ENCODE results near the gene PRKCD. TPM values are rescaled to one million over a fixed set of nuclear protein-coding genes. Genes with fewer than 3 reads are reported as not detected.

Gene PRKCD
- total RNA-seq, 2 experiments from 2014 or later: 22.0 to 26.5 TPM

DNA sequence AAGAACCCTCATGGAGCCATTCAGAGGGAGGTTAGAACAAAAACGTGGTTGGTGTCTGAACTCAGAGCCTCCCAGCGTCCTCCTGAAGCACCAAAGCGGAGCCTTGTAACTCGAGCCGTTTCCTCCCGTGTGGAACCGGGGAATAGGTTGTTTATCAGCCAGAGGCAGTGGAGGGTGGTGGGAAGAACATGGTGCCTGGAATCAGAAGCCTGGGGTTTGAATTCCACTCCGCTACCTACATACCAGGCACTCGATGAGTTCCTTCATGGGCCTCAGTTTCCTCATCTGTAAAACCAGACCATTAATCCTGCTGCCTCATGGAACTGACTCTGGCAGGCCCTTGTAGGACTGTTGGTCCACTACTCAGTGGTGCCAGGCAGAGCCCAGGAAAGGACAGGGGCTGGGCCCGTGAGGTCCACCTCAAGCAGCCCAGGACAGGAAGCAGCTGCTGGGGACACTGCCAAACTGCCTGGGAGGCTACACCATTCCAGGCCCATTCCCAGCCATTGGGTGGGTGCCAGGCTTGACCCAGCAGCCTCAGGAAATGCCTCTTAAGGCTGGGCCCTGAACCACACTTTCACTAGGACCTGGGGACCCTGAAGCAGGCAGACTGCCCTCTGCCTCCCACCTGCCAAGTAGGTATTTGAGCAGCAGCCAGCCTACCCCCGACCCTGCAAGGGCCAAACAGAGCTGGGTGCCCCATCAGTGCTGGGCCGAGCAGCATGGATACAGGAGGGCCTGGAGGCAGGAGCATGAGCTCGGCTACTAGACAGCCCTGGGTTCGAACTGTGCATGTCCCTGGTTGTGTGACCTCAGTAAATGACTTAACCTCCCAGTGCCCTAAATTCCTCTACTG lies 33.4 kb downstream of the PRKCD start:
- Mint-ChIP-seq H3K4me1 (peaks cover 6% of the 10 kb centered on the region), H3K27me3 (no peaks in the 10 kb centered on the region), H3K36me3 (ENCODE audit: low read depth) (peaks cover 5% of the 10 kb centered on the region), H3K4me3 (no peak overlapping the region), H3K27ac (no peak overlapping the region), H3K9me3 (ENCODE audit: low read depth) (no peaks in the 10 kb centered on the region)
- ChIA-PET POLR2A (interaction anchor here (0.8 kb wide), 1 partner anchor 61 kb away, joined by 3 read pairs; no protein-coding TSS in a partner anchor), CTCF (interaction anchor here (0.7 to 3.4 kb wide), 17 partner anchors 9 to 163 kb away, joined by 3 to 69 read pairs (median 4); partner anchors contain the start of gene PRKCD)
- no peak for DNase-seq
- intact Hi-C loops (cut with DNase I, micrococcal nuclease): loop anchor here (5.0 to 10.0 kb wide), 3 partner anchors 32 to 452 kb away; partner anchors contain the start of gene PRKCD (in 1 of the 2)
- no peak for ATAC-seq

DNA sequence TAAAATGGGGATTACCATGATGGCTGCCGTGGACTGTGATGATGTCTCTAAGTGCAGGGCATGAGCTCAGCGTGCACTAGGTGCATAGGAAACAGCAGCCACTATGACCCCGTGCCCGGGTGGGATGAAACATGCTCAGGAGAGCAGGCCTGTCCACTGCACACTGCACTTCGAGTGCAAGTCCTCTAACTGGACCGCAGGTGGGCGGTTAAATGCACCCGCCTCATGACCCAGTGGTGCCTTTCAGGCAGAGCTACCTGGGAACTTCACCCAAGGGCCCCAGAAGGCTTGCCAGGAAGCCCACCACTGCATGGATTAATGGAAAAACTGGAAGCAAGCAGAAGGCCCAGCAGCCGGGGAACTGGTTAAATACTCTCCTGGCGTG lies 34.0 kb downstream of the PRKCD start:
- no peak overlapping the region for H3K4me3 Mint-ChIP-seq
- no peak overlapping the region for H3K27ac Mint-ChIP-seq
- no peaks in the 10 kb centered on the region for H3K9me3 Mint-ChIP-seq (ENCODE audit: low read depth)
- peaks cover 6% of the 10 kb centered on the region for H3K4me1 Mint-ChIP-seq
- intact Hi-C loops (cut with DNase I, micrococcal nuclease): loop anchor here (5.0 to 10.0 kb wide), 3 partner anchors 33 to 453 kb away; partner anchors contain the start of gene PRKCD (in 1 of the 2)
- ChIA-PET POLR2A (interaction anchor here (0.8 kb wide), 1 partner anchor 61 kb away, joined by 3 read pairs; no protein-coding TSS in a partner anchor), CTCF (interaction anchor here (0.7 to 3.4 kb wide), 21 partner anchors 9 to 162 kb away, joined by 3 to 69 read pairs (median 4); partner anchors contain the start of gene PRKCD)
- ATAC-seq: no peak
- DNase-seq: no peak
- H3K27me3 Mint-ChIP-seq: no peaks in the 10 kb centered on the region
- H3K36me3 Mint-ChIP-seq (ENCODE audit: low read depth): peaks cover 3% of the 10 kb centered on the region

DNA sequence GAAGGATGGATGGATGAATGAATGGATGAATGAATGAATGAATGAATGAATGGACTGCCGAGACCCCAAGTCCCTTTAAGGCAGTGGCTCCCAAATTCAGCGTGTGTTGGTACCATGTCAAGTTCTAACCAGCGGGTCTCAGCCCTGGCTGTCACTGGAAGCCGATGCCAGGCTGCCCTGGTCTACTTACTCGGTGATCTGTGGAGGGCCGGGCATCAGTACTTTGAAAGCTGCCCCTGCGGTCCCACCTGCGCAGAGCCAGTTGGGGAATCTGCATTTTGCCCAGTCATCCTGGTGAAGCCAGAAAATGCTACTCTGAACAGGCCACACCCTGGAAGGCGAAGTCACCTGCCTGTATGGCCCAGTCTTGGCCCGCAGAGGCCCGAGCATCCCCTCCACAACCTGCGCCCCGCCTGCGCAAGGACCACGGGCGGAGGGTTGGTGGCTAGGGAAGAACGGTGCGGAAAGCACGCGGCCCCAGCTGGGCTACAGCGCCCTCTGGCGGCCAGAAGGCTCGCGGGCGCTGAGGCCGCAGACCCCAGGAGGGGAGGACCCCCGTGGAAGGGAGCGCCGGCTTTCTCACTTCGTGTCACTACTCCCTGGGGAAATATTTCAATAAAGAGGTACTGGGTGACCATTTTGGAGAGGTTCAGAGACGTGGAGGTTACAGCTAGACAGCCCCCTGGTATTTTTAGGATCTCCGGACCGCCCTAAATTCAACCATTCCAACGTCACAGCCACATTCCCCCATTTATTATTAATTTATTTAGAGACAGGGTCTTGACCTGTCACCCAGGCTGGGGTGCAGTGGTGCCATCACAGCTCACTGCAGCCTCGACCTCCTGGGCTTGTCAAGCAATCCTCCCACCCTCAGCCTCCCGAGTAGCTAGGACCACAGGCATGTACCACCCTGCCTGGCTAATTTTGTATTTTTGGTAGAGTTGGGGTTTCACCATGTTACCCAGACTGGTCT lies 34.9 kb downstream of the PRKCD start:
- no peaks in the 10 kb centered on the region for H3K27me3 Mint-ChIP-seq
- CTCF ChIA-PET: interaction anchor here (0.6 to 3.4 kb wide), 43 partner anchors 8 to 1088 kb away, joined by 3 to 69 read pairs (median 4); partner anchors contain the start of genes PRKCD and TKT
- peaks cover 6% of the 10 kb centered on the region for H3K4me1 Mint-ChIP-seq
- ATAC-seq (peak; percentile 72), DNase-seq (peak; percentile 76)
- intact Hi-C loops (cut with DNase I, micrococcal nuclease): loop anchor here (1.0 to 10.0 kb wide), 7 partner anchors 34 to 454 kb away; partner anchors contain the start of gene PRKCD (in 1 of the 2)
- H3K36me3 Mint-ChIP-seq (ENCODE audit: low read depth): no peaks in the 10 kb centered on the region
- POLR2A ChIA-PET: no interaction called here
- no peak overlapping the region for H3K4me3 Mint-ChIP-seq
- H3K27ac Mint-ChIP-seq: no peak overlapping the region
- H3K9me3 Mint-ChIP-seq (ENCODE audit: low read depth): no peaks in the 10 kb centered on the region

DNA sequence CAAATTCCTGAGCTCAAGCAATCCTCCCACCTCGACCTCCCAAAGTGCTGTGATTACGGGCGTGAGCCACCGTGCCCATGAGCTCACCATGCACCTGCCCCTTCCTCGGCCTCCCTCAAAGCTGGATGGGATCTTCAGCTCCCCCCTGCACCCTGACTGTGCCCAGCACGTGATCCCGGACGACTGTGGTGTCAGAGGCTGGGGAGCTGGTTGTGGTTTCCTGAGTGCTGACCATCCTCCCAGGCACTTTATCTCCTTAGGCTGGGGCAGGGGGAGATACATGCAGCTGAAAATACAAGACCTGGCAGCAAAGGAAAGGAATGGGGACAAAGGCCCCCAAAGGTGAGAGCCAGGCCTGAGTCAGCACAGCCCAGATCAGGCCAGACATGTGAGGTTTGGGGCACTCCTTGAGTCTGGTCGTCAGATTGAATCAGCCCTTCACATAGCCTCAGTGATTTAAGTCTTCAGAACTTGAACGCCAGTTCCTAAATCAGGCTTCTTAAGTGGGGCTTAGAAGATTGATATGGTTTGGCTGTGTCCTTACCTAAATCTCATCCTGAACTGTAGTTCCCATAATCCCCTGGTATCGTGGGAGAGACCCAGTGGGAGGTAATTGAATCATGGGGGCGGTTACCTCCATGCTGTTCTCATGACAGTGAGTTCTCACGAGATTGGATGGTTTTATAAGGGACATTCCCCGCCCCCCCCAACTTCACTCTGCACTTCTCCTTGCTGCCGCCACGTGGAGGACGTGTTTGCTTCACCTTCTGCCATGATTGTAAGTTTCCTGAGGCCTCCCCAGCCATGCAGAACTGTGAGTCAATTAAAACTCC lies 35.8 kb downstream of the PRKCD start:
- H3K36me3 Mint-ChIP-seq (ENCODE audit: low read depth): no peaks in the 10 kb centered on the region
- no peaks in the 10 kb centered on the region for H3K9me3 Mint-ChIP-seq (ENCODE audit: low read depth)
- DNase-seq (peak; percentile 74), ATAC-seq (peak; percentile 74)
- peaks cover 6% of the 10 kb centered on the region for H3K4me1 Mint-ChIP-seq
- H3K27me3 Mint-ChIP-seq: no peaks in the 10 kb centered on the region
- peak overlapping the region; percentile 26 for H3K27ac Mint-ChIP-seq
- ChIA-PET CTCF (interaction anchor here (0.6 to 3.4 kb wide), 29 partner anchors 10 to 1089 kb away, joined by 3 to 69 read pairs (median 5); partner anchors contain the start of gene TKT), POLR2A (no interaction called here)
- H3K4me3 Mint-ChIP-seq: peak overlapping the region; percentile 39
- intact Hi-C loops (cut with DNase I, micrococcal nuclease): loop anchor here (1.0 to 10.0 kb wide), 7 partner anchors 34 to 454 kb away; partner anchors contain the start of gene PRKCD (in 1 of the 2)

DNA sequence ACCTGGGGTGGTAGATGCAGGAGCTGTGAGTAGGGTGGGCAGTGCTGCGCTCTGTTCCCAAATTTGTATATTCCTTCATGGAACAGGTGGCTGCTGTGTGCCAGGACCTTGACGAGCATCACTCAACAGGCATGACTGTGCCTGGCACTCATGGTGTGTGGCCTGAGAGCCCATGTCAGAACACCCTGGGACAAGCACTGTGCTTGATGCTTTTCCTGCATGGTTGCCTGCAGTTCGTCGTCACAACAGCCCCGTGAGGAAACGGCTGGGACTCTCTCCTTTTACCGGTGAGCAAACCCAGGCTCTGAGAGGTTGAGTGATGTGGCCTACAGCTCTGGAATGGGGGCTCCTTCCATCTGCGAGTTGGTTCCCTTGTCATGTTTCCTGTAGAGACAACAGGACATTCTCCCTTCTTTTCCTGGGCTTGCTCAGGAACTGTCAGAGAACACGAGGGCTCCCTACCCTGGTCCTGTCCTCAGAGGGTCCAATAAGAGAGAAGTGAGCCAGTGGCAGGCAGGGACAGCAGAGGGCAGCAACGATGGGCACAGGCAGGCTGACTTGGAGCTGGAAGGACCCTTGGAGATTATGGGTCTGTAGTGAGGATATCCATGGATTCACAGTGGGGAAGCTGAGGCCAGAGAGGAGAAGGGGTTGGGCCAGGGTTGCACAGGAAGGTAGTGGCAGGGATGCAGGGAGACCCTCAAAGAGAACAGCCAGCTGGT lies 37.4 kb downstream of the PRKCD start:
- CTCF ChIA-PET: interaction anchor here (0.7 to 1.8 kb wide), 4 partner anchors 22 to 88 kb away, joined by 4 to 7 read pairs (median 7); no protein-coding TSS in a partner anchor

DNA sequence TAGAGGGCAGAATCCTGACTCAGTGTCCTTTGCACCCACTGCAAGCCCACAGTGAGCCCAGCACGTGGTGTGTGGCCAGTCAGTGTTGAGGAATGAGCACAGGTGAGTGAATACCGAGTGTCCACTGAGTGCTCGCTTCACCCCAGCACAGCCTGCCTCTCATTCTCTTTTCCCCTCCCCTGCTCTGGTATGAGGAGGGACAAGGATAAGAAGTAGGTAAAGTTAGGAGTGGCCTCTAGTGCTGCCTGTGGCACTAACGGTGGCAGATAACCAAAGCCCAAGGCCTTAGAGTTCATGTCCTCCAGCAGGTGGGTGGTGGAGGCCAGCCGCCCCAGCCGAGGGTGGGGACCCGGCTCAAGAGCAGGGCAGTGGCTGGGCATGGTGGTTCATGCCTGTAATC lies 38.0 kb downstream of the PRKCD start:
- intact Hi-C loops (cut with DNase I, micrococcal nuclease): loop anchor here (5.0 to 10.0 kb wide), 3 partner anchors 37 to 457 kb away; partner anchors contain the start of gene PRKCD (in 1 of the 2)
- CTCF ChIA-PET: interaction anchor here (1.1 to 1.8 kb wide), 3 partner anchors 21 to 89 kb away, joined by 3 to 7 read pairs (median 7); no protein-coding TSS in a partner anchor
- Mint-ChIP-seq H3K4me1 (peaks cover 6% of the 10 kb centered on the region), H3K9me3 (ENCODE audit: low read depth) (no peaks in the 10 kb centered on the region), H3K4me3 (no peak overlapping the region), H3K27me3 (no peaks in the 10 kb centered on the region), H3K27ac (no peak overlapping the region), H3K36me3 (ENCODE audit: low read depth) (no peaks in the 10 kb centered on the region)
- POLR2A ChIA-PET: no interaction called here
- DNase-seq (no peak), ATAC-seq (no peak)

More for the DNA sequence above, 37.4 kb downstream of the PRKCD start:
- H3K27me3 Mint-ChIP-seq: no peaks in the 10 kb centered on the region
- intact Hi-C loops (cut with DNase I, micrococcal nuclease): loop anchor here (5.0 to 10.0 kb wide), 3 partner anchors 36 to 456 kb away; partner anchors contain the start of gene PRKCD (in 1 of the 2)
- H3K4me3 Mint-ChIP-seq: no peak overlapping the region
- POLR2A ChIA-PET: no interaction called here
- H3K36me3 Mint-ChIP-seq (ENCODE audit: low read depth): no peaks in the 10 kb centered on the region
- no peak for DNase-seq
- H3K9me3 Mint-ChIP-seq (ENCODE audit: low read depth): no peaks in the 10 kb centered on the region
- H3K27ac Mint-ChIP-seq: no peak overlapping the region
- no peak for ATAC-seq
- H3K4me1 Mint-ChIP-seq: peaks cover 6% of the 10 kb centered on the region

DNA sequence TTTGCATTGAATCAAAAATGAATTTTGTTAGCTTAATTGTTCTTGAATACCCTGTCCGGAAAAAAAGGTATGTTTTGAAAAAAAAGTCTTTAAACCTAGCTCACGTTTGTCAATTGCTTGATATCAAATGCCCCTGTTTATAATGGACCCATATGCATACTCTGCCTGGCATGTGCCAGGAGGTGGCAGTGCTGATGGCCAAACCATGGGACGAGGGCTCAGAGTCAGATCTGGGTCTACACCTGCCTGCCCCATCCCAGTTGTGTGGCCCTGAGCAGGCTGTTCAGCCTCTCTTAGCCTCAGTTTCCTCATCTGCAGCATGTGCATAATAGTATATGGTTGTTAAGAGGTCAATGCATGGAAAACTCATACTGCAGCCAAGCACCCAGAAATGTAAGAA lies 38.8 kb downstream of the PRKCD start:
- ChIA-PET CTCF (interaction anchor here (1.1 to 1.5 kb wide), 4 partner anchors 12 to 87 kb away, joined by 3 to 5 read pairs (median 4); no protein-coding TSS in a partner anchor), POLR2A (no interaction called here)
- no peak overlapping the region for H3K4me3 Mint-ChIP-seq
- intact Hi-C loops (cut with DNase I, micrococcal nuclease): loop anchor here (5.0 to 10.0 kb wide), 3 partner anchors 38 to 458 kb away; partner anchors contain the start of gene PRKCD (in 1 of the 2)
- H3K27me3 Mint-ChIP-seq: no peaks in the 10 kb centered on the region
- peak; percentile 22 for DNase-seq
- peaks cover 6% of the 10 kb centered on the region for H3K4me1 Mint-ChIP-seq
- H3K36me3 Mint-ChIP-seq (ENCODE audit: low read depth): no peaks in the 10 kb centered on the region
- no peak for ATAC-seq
- H3K9me3 Mint-ChIP-seq (ENCODE audit: low read depth): no peaks in the 10 kb centered on the region
- H3K27ac Mint-ChIP-seq: no peak overlapping the region

DNA sequence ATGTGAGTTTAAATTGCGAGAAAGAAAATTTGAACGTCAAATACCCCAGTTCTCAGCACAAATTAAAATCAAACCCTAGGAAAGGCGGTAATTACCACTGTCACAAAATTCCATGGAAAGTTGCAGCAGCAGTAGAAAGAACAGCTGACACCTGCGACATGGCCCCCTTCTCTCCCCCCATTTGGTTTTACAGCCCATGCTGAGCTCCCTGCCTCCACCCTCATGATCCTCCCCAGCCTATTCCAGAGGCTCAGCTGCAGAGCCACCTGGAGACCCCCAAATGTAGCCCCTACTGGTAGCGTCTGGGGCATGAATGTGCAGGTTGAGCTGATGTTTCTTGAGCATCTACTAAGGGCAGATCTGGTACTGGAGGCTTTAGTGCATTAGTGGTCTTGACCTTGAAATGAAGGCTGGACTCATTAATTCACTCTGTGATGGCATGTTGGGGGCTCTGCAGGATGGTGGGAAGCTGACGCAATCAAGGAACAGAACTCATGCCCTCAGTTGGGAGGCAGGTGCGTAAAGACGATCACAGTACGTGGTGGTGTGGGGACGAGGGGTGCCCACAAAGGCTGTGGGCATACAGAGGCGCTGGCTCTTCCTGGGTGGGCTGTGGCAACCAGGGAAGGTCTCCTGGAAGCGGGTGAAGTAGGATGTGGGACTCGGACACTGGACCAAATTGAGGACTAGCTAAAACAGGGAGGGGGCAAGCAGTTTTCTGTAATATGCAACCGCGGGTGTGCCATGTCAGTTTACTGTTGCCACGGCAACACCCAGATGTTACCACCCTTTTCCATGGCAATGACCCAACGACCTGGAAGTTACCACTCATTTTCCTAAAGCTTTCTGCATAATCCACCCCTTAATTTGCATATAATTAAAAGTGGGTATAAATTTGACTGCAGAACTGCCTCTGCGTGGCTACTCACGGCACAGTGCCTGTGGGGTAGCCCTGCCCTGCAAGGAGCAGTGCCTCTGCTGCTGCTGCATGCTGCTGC lies 39.8 kb downstream of the PRKCD start:
- H3K36me3 Mint-ChIP-seq (ENCODE audit: low read depth): no peaks in the 10 kb centered on the region
- CTCF ChIA-PET: interaction anchor here (0.6 to 1.5 kb wide), 7 partner anchors 9 to 90 kb away, joined by 3 to 5 read pairs (median 3); no protein-coding TSS in a partner anchor

More for the DNA sequence above, 39.8 kb downstream of the PRKCD start:
- no peak for DNase-seq
- Mint-ChIP-seq H3K27ac (no peak overlapping the region), H3K9me3 (ENCODE audit: low read depth) (no peaks in the 10 kb centered on the region), H3K4me1 (peaks cover 6% of the 10 kb centered on the region), H3K27me3 (no peaks in the 10 kb centered on the region), H3K4me3 (no peak overlapping the region)
- POLR2A ChIA-PET: no interaction called here
- intact Hi-C loops (cut with DNase I, micrococcal nuclease): no loop called here
- ATAC-seq: no peak

All from activated CD4-positive, alpha-beta T cell treated with anti-CD3 and anti-CD28 coated beads for 36 hours (primary cell).